HepG2 (cell line): ENCODE measurements around the gene TBC1D22A. TPM values are rescaled to one million over a fixed set of nuclear protein-coding genes. Genes with fewer than 3 reads are reported as not detected.

ENCODE experiments used
- ATAC-seq: fragments of 200-7000 bp; cut with Tn5 transposase; 3 replicates; pipeline ENCODE4 v1.9.1; 2020; ENCODE audit warnings: mild to moderate bottlenecking, moderate library complexity
- BruUV-seq: library from RNA; stranded (reverse); fragments of 400-500 nt; replicated peaks from 2 replicates; lab custom pipeline; 2021; lab: Mats Ljungman, UMichigan
- CTCF ChIA-PET: fragments of 300-600 bp; formaldehyde crosslinking; extraction: SDS; loops from one replicate; lab custom pipeline; 2021; ENCODE audit warnings: low total read pairs, inconsistent platforms, low intra/inter-chr PET ratio; lab: Yijun Ruan, JAX
- POLR2A ChIA-PET: fragments of 350-600 bp; sonication (Branson Sonifier 250); formaldehyde crosslinking; loops from one replicate; lab custom pipeline; 2020; ENCODE audit warnings: antibody characterized with exemption, inconsistent platforms; lab: Yijun Ruan, JAX
- DNase-seq: peaks from one replicate; pipeline ENCODE4 v3.0.0-alpha.2; 2015; ENCODE audit warnings: low spot score
- FAIRE-seq: peaks from 3 replicates; lab custom pipeline; 2011; peaks lifted over from hg19 to GRCh38; lab: Jason Lieb, UNC
- H2AFZ ChIP-seq: one replicate; pipeline ENCODE4 v1.6.1; 2011; ENCODE audit warnings: low read length, inconsistent platforms
- H3K27ac ChIP-seq: fragments of 300-600 bp; 3 replicates; pipeline ENCODE4 v1.8.0; 2011; ENCODE audit warnings: mixed run types, mild to moderate bottlenecking, mixed read lengths, low read length, inconsistent platforms; ENCODE audit not compliant: insufficient read depth; ENCODE audit errors: extremely low read length
- H3K27me3 ChIP-seq, 2 experiments: fragments of 200-600 bp in 1 of 2; 2 replicates in 1 of 2; 3 replicates in 1 of 2; pipeline versions ENCODE4 v1.6.0 to v1.8.0; 2011; ENCODE audit warnings: low read length in 2 of 2, mild to moderate bottlenecking in 2 of 2, moderate library complexity in 2 of 2, inconsistent platforms in 1 of 2; ENCODE audit not compliant: insufficient read depth in 2 of 2, control insufficient read depth in 1 of 2
- H3K36me3 ChIP-seq, 2 experiments: fragments of 200-600 bp in 1 of 2; replicated peaks in 1 of 2; 2 replicates in 1 of 2; 3 replicates in 1 of 2; pipeline versions ENCODE4 v1.5.1 to v1.8.0; 2011; ENCODE audit warnings: low read length in 2 of 2, inconsistent platforms in 1 of 2; ENCODE audit not compliant: insufficient read depth in 2 of 2, control insufficient read depth in 1 of 2
- H3K4me1 ChIP-seq: 2 replicates; pipeline ENCODE4 v1.5.1; 2012; ENCODE audit warnings: low read length, inconsistent platforms; ENCODE audit not compliant: insufficient read depth
- H3K4me2 ChIP-seq: 2 replicates; pipeline ENCODE4 v1.6.0; 2011; ENCODE audit warnings: low read depth, low read length, inconsistent platforms
- H3K4me3 ChIP-seq, 3 experiments: fragments of 200-600 bp in 1 of 3; sonication (generic), shearing (Covaris generic) in 1 of 3; replicated peaks in 1 of 3; 2 replicates each; pipeline ENCODE4 v1.5.1; 2011 to 2016; ENCODE audit warnings: low read length in 3 of 3, inconsistent platforms in 2 of 3, low read depth in 2 of 3, mild to moderate bottlenecking in 2 of 3, control low read depth in 1 of 3, mixed read lengths in 1 of 3; ENCODE audit not compliant: insufficient read depth in 1 of 3
- H3K79me2 ChIP-seq: one replicate; pipeline ENCODE4 v1.6.1; 2011; ENCODE audit warnings: low read length, inconsistent platforms; ENCODE audit not compliant: insufficient read depth
- H3K9ac ChIP-seq: 2 replicates; pipeline ENCODE4 v1.6.0; 2011; ENCODE audit warnings: mild to moderate bottlenecking, low read depth, low read length, inconsistent platforms; ENCODE audit not compliant: insufficient read depth
- H3K9me3 ChIP-seq: 2 replicates; pipeline ENCODE4 v1.5.1; 2012; ENCODE audit warnings: mild to moderate bottlenecking, low read length
- H4K20me1 ChIP-seq: 2 replicates; pipeline ENCODE4 v1.6.0; 2011; ENCODE audit warnings: inconsistent platforms, mild to moderate bottlenecking, low read length, moderate library complexity; ENCODE audit not compliant: insufficient read depth
- ARID2 ChIP-seq: sonication (generic); formaldehyde crosslinking; IDR thresholded peaks from 2 replicates; pipeline ENCODE4 v1.8.1; 2022; ENCODE audit warnings: mild to moderate bottlenecking, missing genetic modification reagents, borderline replicate concordance
- CREM ChIP-seq, 2 experiments: sonication (generic) in 1 of 2; formaldehyde crosslinking in 1 of 2; IDR thresholded peaks; 2 replicates each; pipeline versions ENCODE4 v1.4.0 to v1.6.1; 2016 to 2020; ENCODE audit warnings: antibody characterized with exemption in 1 of 2, mild to moderate bottlenecking in 1 of 2, missing genetic modification reagents in 1 of 2
- CTCF ChIP-seq: sonication (generic); formaldehyde crosslinking; IDR thresholded peaks from 2 replicates; pipeline ENCODE4 v1.5.0; 2020; ENCODE audit warnings: mild to moderate bottlenecking, missing genetic modification reagents, moderate library complexity
- KLF9 ChIP-seq: IDR thresholded peaks from 2 replicates; pipeline ENCODE4 v1.6.1; 2016; ENCODE audit warnings: low read depth
- LCORL ChIP-seq, 2 experiments: fragments of 450-650 bp in 1 of 2; sonication (generic) in 1 of 2; formaldehyde crosslinking in 1 of 2; IDR thresholded peaks; 2 replicates each; pipeline versions ENCODE4 v1.5.0 to v1.6.1; 2017 to 2020; ENCODE audit warnings: antibody characterized with exemption in 1 of 2, missing genetic modification reagents in 1 of 2
- RCOR2 ChIP-seq: IDR thresholded peaks from 2 replicates; pipeline ENCODE4 v1.6.1; 2016; ENCODE audit warnings: missing biosample characterization, missing genetic modification reagents
- SATB2 ChIP-seq: sonication (generic); formaldehyde crosslinking; IDR thresholded peaks from 2 replicates; pipeline ENCODE4 v1.5.0; 2020; ENCODE audit warnings: missing genetic modification reagents
- SIN3B ChIP-seq: fragments of 150-350 bp; IDR thresholded peaks from 2 replicates; pipeline ENCODE4 v1.6.1; 2014; ENCODE audit warnings: low read length
- SP1 ChIP-seq, 2 experiments: fragments of 450-650 bp in 1 of 2; sonication (generic) in 1 of 2; formaldehyde crosslinking in 1 of 2; IDR thresholded peaks; 2 replicates each; pipeline versions ENCODE4 v1.4.0 to v1.6.1; 2016 to 2020; ENCODE audit warnings: missing genetic modification reagents in 1 of 2
- TBX3 ChIP-seq: fragments of 450-650 bp; IDR thresholded peaks from 2 replicates; pipeline ENCODE4 v1.6.1; 2017; ENCODE audit warnings: antibody characterized with exemption, mild to moderate bottlenecking, inconsistent platforms, borderline replicate concordance
- ZBTB7B ChIP-seq: sonication (generic); formaldehyde crosslinking; IDR thresholded peaks from 2 replicates; pipeline ENCODE4 v1.4.0; 2020; ENCODE audit warnings: missing genetic modification reagents
- ZFYVE20 ChIP-seq: sonication (generic); formaldehyde crosslinking; IDR thresholded peaks from 2 replicates; pipeline ENCODE4 v1.8.0; 2023; ENCODE audit warnings: low read depth, mild to moderate bottlenecking, moderate library complexity, missing genetic modification reagents, borderline replicate concordance
- ZSCAN21 ChIP-seq: sonication (generic); formaldehyde crosslinking; IDR thresholded peaks from 2 replicates; pipeline ENCODE4 v1.8.0; 2022; ENCODE audit warnings: mild to moderate bottlenecking, missing genetic modification reagents, moderate library complexity, borderline replicate concordance
- WGBS: methylation state at CpG from one replicate; pipeline ENCODE4 v1.1.6; 2017; ENCODE audit warnings: low lambda C conversion rate; 5-methylcytosine and 5-hydroxymethylcytosine counted together
- in situ Hi-C: cut with HindIII; loops from 2 replicates; pipeline ENCODE4 v1.10.0; 2017; ENCODE audit warnings: low pct_unique_long_range_greater_than_20kb; ENCODE audit not compliant: extremely low pct_ligation_motif_present
- intact Hi-C: fragments of 100-400 bp; cut with micrococcal nuclease; formaldehyde crosslinking; loops from one replicate; pipeline ENCODE4 v1.10.0; 2022; ENCODE audit not compliant: unreplicated experiment
- polyA plus RNA-seq, 8 experiments: library from polyadenylated mRNA; depleted of rRNA in 3 of 8; stranded (reverse) in 7 of 8; unstranded in 1 of 8; fragments of >200 nt; fragmentation: Illumina TruSeq in 4 of 8; extraction: Trizol in 4 of 8; gene quantifications; 2 replicates each; pipeline versions ENCODE4 v1.2.1 to v1.2.3, GENCODE V29; 2011 to 2016; ENCODE audit warnings: low read depth in 4 of 8, missing spikeins in 1 of 8, mixed read lengths in 1 of 8; ENCODE audit not compliant: insufficient read depth in 1 of 8
- total RNA-seq, 5 experiments: library from RNA; depleted of rRNA; stranded (reverse); fragments of >200 nt; fragmentation: Illumina TruSeq; extraction: Trizol; gene quantifications; 2 replicates each; pipeline ENCODE4 v1.2.3, GENCODE V29; 2016; ENCODE audit warnings: low read depth in 1 of 5
- TF ChIP-seq, protein P1 (sequence below): sonication (generic); formaldehyde crosslinking; IDR thresholded peaks from 2 replicates; pipeline ENCODE4 v1.4.0; 2020; ENCODE audit warnings: missing genetic modification reagents, borderline replicate concordance
- TF ChIP-seq, protein P2 (sequence below): sonication (generic); formaldehyde crosslinking; IDR thresholded peaks from 2 replicates; pipeline ENCODE4 v1.5.1; 2020; ENCODE audit warnings: mild to moderate bottlenecking, missing genetic modification reagents, borderline replicate concordance

TBC1D22A gene
- total and polyA plus RNA-seq, 2 of the 13 experiments (the other 11 are each of a cell fraction or from before 2014, with no cell fraction given): 17.3 to 18.0 TPM

GRCh38 chr22:47169801-47170140 is 407.3 kb downstream of the TBC1D22A start:
- intact Hi-C loops: no loop called here
- DNase-seq: no peak
- no peak overlapping the region for H3K4me2 ChIP-seq
- H3K27ac ChIP-seq: no peak overlapping the region
- H2AFZ ChIP-seq: no peak overlapping the region
- ChIA-PET CTCF (no interaction called here), POLR2A (no interaction called here)
- peaks cover 0 to 3% of the 10 kb centered on the region in 2 experiments; a peak in 3 of 5 replicates for H3K36me3 ChIP-seq
- BruUV-seq: no TSS peak
- FAIRE-seq: no peak
- no peak for ATAC-seq
- H3K4me1 ChIP-seq: peaks cover 13% of the 10 kb centered on the region
- no peak overlapping the region for H3K4me3 ChIP-seq
- H3K9me3 ChIP-seq: no peaks in the 10 kb centered on the region
- no peaks in the 10 kb centered on the region for H3K79me2 ChIP-seq
- H3K27me3 ChIP-seq: no peaks in the 10 kb centered on the region
- in situ Hi-C loops: no loop called here
- H4K20me1 ChIP-seq: peaks cover 4% of the 10 kb centered on the region; the same call in 1 of the 2 replicates
- 93% methylated on average over 6 of the region's 9 CpGs for WGBS
- no peak overlapping the region for H3K9ac ChIP-seq
- TF ChIP-seq, protein P1, sequence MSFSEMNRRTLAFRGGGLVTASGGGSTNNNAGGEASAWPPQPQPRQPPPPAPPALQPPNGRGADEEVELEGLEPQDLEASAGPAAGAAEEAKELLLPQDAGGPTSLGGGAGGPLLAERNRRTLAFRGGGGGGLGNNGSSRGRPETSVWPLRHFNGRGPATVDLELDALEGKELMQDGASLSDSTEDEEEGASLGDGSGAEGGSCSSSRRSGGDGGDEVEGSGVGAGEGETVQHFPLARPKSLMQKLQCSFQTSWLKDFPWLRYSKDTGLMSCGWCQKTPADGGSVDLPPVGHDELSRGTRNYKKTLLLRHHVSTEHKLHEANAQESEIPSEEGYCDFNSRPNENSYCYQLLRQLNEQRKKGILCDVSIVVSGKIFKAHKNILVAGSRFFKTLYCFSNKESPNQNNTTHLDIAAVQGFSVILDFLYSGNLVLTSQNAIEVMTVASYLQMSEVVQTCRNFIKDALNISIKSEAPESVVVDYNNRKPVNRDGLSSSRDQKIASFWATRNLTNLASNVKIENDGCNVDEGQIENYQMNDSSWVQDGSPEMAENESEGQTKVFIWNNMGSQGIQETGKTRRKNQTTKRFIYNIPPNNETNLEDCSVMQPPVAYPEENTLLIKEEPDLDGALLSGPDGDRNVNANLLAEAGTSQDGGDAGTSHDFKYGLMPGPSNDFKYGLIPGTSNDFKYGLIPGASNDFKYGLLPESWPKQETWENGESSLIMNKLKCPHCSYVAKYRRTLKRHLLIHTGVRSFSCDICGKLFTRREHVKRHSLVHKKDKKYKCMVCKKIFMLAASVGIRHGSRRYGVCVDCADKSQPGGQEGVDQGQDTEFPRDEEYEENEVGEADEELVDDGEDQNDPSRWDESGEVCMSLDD: no peak
- TF ChIP-seq CREM (IDR thresholded peaks at IDR 0.05) (no peak), CREM (CRISPR knock-in tag; IDR thresholded peaks at IDR 0.05) (no peak), SP1 (IDR thresholded peaks at IDR 0.05) (no peak), SP1 (CRISPR knock-in tag; IDR thresholded peaks at IDR 0.05) (no peak), ARID2 (CRISPR knock-in tag) (no peak), TBX3 (no peak), RCOR2 (CRISPR knock-in tag) (no peak), LCORL (IDR thresholded peaks at IDR 0.05) (no peak), LCORL (CRISPR knock-in tag; IDR thresholded peaks at IDR 0.05) (no peak), CTCF (CRISPR knock-in tag) (no peak), ZBTB7B (CRISPR knock-in tag) (no peak), ZSCAN21 (no peak), KLF9 (no peak), SIN3B (no peak), ZFYVE20 (CRISPR knock-in tag) (no peak), SATB2 (no peak)
- TF ChIP-seq, protein P2, sequence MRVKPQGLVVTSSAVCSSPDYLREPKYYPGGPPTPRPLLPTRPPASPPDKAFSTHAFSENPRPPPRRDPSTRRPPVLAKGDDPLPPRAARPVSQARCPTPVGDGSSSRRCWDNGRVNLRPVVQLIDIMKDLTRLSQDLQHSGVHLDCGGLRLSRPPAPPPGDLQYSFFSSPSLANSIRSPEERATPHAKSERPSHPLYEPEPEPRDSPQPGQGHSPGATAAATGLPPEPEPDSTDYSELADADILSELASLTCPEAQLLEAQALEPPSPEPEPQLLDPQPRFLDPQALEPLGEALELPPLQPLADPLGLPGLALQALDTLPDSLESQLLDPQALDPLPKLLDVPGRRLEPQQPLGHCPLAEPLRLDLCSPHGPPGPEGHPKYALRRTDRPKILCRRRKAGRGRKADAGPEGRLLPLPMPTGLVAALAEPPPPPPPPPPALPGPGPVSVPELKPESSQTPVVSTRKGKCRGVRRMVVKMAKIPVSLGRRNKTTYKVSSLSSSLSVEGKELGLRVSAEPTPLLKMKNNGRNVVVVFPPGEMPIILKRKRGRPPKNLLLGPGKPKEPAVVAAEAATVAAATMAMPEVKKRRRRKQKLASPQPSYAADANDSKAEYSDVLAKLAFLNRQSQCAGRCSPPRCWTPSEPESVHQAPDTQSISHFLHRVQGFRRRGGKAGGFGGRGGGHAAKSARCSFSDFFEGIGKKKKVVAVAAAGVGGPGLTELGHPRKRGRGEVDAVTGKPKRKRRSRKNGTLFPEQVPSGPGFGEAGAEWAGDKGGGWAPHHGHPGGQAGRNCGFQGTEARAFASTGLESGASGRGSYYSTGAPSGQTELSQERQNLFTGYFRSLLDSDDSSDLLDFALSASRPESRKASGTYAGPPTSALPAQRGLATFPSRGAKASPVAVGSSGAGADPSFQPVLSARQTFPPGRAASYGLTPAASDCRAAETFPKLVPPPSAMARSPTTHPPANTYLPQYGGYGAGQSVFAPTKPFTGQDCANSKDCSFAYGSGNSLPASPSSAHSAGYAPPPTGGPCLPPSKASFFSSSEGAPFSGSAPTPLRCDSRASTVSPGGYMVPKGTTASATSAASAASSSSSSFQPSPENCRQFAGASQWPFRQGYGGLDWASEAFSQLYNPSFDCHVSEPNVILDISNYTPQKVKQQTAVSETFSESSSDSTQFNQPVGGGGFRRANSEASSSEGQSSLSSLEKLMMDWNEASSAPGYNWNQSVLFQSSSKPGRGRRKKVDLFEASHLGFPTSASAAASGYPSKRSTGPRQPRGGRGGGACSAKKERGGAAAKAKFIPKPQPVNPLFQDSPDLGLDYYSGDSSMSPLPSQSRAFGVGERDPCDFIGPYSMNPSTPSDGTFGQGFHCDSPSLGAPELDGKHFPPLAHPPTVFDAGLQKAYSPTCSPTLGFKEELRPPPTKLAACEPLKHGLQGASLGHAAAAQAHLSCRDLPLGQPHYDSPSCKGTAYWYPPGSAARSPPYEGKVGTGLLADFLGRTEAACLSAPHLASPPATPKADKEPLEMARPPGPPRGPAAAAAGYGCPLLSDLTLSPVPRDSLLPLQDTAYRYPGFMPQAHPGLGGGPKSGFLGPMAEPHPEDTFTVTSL (CRISPR knock-in tag): no peak
